NCI-H69 (cell line): ENCODE measurements around the gene NELFE.
A peak's percentile ranks its signal among the peaks of the same experiment; 100 is the strongest.
"Not testable (repeated sequence)": the region's sequence is repeated elsewhere in the genome, so short reads cannot be mapped to it uniquely, and the experiment has no call there.

Experiments
- DNase-seq: peaks from one replicate; lab custom pipeline; 2025; lab: John Stamatoyannopoulos, UW

Gene NELFE, protein sequence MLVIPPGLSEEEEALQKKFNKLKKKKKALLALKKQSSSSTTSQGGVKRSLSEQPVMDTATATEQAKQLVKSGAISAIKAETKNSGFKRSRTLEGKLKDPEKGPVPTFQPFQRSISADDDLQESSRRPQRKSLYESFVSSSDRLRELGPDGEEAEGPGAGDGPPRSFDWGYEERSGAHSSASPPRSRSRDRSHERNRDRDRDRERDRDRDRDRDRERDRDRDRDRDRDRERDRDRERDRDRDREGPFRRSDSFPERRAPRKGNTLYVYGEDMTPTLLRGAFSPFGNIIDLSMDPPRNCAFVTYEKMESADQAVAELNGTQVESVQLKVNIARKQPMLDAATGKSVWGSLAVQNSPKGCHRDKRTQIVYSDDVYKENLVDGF

DNA sequence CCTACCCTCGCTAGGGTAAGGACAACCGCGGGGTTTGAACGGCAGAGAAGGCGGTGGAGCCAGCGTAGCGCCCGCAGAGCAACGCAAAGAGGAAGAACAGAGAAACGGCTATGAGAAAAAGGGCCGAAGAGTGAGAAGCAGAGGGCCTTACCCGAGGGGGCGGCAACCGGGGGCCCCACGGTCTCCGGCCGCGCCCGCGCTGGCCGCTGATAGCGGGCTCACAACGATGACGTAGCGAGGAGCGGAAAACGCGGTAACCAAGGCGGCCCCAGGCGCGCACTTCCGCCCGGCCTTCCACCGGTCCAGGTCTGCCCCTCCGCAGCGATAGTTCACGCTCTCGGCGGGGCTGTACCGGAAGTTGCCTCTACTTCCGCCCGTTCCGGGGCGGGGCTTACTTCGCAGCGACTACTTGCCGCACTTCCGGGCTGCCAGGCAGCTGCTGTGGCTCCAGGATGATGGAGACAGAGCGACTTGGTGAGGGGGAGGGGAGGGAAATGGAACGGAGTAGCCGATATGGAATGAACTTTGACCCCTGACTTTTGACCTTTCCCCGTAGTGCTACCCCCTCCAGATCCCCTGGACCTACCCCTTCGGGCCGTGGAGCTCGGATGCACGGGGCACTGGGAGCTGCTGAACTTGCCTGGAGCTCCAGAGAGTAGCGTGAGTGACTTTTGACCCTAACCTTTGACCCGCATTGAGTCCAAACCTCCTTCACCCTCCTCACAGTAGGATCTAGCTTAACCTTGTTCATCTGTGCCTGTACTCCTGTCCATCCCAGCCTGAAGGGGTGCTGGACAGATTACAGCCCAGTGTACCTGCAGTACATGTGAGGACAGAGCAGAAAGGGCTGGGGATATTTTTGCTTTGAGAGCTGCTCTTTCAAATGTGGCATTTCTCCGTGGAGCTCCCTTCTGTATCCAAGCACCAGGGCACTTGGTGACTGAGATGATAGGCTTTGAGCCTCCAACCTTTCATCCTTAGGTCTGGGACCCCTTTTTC lies at the start of gene NELFE, which contains the start of gene SKIC2:
TSS of gene NELFE (minus strand) at position 231 of the 999 bp plus-strand sequence. CDS start 525 bp downstream, outside the sequence.
TSS of gene SKIC2 (plus strand) at position 435 of the 999 bp plus-strand sequence. CDS start at position 453, 18 bp downstream.
- DNase-seq = peak; percentile 99

DNA sequence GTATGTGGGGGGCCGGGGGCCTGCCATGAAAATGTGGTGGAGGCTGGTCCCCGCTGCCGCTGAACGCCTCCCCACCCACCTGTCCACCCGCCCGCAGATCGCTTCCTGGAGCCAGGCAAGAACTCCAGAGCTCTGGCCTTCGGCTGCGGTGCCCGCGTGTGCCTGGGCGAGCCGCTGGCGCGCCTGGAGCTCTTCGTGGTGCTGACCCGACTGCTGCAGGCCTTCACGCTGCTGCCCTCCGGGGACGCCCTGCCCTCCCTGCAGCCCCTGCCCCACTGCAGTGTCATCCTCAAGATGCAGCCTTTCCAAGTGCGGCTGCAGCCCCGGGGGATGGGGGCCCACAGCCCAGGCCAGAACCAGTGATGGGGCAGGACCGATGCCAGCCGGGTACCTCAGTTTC lies 49.3 kb upstream of the NELFE start:
- not testable (repeated sequence) for DNase-seq

DNA sequence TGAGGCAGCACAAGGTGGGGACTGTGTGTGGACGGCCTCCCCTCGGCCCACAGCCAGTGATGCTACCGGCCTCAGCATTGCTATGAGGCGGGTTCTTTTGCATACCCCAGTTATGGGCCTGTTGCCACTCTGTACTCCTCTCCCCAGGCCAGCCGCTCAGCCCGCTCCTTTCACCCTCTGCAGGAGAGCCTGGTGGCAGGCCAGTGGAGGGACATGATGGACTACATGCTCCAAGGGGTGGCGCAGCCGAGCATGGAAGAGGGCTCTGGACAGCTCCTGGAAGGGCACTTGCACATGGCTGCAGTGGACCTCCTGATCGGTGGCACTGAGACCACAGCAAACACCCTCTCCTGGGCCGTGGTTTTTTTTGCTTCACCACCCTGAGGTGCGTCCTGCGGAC lies 48.3 kb upstream of the NELFE start:
- not testable (repeated sequence) for DNase-seq

DNA sequence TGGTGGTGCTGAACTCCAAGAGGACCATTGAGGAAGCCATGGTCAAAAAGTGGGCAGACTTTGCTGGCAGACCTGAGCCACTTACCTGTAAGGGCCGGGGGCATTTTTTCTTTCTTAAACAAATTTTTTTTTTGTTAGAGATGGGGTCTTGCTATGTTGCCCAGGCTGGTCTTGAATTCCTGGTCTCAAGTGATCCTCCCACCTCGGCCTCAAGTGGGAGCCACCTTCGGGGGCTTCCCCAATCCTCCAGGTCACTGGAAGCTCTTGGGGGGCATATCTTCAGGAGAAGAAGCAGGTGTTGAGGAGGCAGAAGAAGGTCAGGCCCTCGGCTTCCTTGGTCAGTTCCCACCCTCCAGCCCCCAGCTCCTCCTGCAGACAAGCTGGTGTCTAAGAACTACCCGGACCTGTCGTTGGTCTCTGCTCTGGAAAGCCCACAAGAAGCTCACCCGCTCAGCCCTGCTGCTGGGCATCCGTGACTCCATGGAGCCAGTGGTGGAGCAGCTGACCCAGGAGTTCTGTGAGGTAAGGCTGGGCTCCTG lies 47.3 kb upstream of the NELFE start:
- DNase-seq = not testable (repeated sequence)

DNA sequence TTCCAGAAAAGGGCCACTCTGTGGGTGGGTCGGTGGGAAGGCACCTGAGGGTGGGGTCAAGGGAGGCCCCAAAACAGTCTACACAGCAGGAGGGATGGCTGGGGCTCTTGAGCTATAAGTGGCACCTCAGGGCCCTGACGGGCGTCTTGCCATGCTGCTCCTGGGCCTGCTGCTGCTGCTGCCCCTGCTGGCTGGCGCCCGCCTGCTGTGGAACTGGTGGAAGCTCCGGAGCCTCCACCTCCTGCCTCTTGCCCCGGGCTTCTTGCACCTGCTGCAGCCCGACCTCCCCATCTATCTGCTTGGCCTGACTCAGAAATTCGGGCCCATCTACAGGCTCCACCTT lies 46.7 kb upstream of the NELFE start:
- peak; percentile 62 for DNase-seq

DNA sequence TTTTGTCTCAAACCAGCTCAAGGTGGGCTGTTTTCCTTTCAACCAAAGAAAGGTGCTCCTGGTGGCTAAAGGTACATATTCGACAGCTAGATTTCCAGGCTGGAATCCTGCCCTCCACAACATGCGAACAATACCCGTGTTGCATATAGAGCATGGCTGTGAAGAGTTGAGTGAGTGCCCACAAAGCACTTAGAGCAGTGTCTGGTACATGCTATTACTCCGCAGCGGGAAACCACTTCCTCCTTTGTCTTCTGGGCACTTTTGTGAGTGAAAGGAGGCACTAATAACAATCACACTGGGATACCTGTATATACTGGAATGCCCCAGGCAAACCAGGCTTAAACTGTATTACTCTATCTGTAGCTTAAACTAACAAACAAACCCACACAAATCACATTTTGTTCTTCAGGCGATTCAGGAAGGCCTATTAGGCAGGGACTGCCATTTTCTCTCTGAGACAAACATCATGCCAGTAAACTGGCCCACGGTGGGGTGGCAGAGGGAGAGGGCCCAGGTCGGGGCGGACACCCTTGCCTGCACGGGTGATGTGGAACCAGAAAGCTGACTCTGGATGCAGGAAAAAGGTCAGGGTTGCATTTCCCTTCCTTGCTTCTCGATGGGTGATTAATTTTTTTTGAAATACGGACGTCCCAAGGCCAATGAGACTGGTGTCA lies 46.2 kb upstream of the NELFE start:
- peak; percentile 71 for DNase-seq

DNA sequence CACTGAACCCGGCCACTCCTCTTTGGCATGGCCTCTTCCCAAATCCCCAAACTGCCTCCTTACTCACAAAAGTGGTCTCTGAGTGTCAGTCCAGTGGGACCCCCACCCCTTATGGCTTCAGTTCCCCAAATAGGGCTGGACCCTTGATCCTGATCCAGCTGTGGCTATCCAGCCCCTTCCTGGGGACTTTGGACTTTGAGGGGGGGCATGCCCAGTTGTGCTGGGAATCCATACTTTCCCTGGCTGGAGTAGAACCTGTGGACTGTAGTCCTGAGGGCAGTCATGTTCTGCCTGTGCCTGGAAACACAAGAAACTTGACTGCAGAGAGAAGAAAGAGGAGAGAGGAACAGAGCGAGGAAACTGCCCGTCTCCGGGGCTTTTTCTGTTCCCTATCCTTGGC lies 45.6 kb upstream of the NELFE start:
- DNase-seq = not testable (repeated sequence)

DNA sequence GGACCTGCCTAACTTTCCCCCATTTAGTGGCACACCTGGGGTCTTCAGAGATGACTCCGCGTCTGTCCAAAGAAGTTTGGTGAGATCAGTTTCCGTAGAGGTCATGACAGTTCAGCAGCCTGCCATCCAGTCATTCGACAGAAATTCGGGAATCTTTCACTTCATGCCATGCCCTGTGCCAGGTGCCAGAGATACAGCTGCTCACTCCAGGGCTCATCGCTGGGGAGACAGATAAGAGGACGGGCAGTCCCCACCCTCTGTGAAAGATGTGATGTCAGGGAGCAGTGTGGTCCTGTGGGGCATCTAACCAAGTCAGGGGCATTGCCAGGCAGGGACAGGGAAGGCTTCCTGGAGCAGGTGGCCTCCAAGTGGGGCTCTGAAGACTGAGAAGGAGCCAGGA lies 44.5 kb upstream of the NELFE start:
- DNase-seq = not testable (repeated sequence)

DNA sequence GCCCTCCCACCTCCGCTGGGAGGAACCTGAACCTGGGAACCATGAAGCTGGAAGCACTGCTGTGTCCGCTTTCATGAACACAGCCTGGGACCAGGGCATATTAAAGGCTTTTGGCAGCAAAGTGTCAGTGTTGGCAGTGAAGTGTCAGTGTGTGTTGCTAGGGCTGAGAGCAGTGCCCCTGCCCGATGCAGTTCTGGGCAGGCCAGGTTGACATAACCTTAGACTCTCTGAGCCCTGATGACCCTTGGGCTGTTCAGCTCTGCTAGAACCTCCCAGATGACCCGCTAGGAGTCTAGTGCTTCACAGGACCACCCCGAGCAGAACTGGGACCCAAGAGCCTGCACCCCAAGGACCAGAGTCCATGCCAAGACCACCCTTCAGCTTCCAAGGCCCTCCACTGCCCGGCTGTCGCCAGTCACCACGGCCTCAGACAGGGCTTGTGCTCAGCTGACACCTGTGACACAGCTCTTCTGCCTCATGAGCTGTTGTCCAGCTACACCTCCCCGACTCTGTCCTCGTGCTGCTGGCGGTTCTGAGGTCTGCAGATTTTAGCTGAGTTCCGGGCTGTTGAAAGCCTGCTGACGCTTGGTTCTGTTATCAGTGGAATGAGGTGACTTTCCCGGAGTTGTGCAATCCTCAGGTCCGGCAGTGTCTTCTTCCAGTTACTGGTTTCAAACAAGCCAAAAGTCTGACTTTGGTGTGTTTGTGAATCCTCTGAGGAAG lies 43.9 kb upstream of the NELFE start:
- not testable (repeated sequence) for DNase-seq

DNA sequence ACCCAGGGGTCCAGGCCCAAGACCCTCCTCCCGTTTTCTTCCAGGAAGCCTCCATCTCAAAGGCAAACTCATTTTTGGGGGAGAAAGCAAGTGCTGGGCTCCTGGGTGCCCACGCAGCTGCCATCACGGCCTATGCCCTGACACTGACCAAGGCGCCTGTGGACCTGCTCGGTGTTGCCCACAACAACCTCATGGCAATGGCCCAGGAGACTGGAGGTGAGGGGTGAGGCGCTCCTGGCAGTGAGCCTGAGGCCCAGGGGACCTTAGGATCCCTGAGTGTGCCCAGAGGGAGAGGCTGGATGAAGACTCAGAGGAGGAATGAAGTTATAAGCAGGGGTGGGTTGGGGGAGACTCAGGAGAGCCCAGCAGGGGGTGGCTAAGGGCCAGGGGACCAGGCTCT lies 37.6 kb upstream of the NELFE start:
- not testable (repeated sequence) for DNase-seq

DNA sequence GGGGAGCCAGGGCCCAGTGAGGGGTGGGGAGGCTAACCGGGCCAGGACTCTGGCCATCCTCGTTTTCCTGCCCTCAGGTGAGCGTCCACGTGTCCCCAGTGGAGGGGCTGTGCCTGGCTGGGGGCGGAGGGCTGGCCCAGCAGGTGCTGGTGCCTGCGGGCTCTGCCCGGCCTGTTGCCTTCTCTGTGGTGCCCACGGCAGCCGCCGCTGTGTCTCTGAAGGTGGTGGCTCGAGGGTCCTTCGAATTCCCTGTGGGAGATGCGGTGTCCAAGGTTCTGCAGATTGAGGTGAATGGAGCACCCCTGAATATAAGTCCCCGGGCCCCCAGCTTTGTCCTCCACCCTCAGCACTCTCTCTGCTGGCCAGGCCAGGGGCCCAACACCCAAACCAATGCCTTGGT lies 35.6 kb upstream of the NELFE start:
- DNase-seq = not testable (repeated sequence)

DNA sequence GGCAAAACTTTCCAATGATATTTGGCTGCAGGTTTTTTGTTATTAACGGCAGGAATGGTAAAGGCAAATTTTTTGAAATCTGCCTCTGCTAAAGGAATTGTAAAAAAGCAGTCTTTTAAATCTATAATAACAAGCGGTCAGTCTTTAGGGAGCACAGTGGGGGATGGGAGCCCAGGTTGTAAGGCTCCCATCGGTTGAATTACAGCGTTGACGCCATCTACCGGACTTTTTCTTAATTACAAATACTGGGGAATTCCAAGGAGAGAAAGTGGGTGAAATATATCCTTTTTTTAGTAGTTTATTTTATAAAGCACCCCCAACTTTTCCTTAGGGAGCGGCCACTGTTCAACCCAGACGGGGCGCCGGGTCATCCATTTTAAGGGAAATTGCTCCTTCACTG lies 30.6 kb upstream of the NELFE start:
- not testable (repeated sequence) for DNase-seq

DNA sequence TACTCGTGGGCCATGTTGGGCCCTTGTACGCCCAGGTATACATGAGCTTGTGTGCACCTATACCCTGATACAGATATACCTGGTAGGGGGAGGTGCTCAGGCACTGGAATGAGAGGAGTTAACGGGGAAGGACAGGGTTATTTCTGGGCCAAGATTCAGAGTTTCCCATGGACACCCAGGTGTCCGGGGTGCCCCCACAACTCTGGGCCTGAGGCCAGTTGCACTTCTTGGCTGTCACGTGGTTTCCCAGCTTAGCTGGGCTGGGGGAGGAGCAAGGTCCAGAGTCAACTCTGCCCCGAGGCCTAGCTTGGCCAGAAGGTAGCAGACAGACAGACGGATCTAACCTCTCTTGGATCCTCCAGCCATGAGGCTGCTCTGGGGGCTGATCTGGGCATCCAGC lies 23.0 kb upstream of the NELFE start, which contains the start of gene C4A:
TSS of gene C4A (plus strand) at position 314 of the 400 bp plus-strand sequence. CDS start at position 365, 51 bp downstream.
- not testable (repeated sequence) for DNase-seq

DNA sequence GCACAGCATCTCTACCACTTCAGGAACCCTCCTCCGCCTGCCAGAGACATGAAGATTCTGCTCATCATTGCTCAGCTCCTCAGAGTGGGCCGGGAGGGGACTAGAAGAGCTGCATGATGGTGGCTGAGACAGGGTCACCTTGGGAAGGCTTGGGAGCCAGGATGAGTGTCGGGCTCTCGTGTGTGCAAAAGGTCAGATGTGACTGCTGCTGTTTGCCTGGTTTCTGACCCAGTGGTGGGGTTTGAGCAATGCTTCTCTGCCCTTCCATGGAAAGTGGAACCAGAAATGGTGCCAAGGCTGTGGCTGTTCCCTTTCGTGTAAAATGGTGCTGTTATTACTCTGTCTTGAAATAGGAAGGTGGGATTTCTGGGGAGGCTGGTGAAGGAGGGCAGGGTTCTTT lies 22.2 kb upstream of the NELFE start:
- DNase-seq = not testable (repeated sequence)

DNA sequence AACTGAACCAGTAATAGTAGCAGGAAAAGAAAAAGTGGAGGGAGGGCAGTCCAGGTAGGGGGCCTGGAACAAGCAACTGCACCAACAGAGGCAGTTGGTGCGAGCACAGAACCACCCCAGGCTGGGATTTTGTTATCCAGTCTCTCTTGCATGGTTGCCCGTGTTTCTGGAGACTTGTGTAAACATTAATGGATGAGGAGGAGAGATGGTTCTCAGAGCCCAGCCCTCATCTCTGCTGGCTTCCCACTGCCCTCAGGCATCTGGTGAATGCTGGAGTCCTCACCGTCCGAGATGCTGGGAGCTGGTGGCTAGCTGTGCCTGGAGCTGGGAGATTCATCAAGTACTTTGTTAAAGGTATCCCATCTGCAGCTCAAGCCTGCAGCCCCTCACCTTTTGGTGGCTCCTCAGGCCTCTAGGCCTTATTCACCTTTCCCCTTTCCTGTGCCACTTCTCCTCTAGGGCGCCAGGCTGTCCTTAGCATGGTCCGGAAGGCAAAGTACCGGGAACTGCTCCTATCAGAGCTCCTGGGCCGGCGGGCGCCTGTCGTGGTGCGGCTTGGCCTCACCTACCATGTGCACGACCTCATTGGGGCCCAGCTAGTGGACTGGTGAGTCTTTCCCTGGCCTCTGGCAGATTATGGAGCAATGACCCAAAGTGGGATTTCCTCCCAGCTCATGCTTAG lies 21.6 kb upstream of the NELFE start:
- DNase-seq = not testable (repeated sequence)

DNA sequence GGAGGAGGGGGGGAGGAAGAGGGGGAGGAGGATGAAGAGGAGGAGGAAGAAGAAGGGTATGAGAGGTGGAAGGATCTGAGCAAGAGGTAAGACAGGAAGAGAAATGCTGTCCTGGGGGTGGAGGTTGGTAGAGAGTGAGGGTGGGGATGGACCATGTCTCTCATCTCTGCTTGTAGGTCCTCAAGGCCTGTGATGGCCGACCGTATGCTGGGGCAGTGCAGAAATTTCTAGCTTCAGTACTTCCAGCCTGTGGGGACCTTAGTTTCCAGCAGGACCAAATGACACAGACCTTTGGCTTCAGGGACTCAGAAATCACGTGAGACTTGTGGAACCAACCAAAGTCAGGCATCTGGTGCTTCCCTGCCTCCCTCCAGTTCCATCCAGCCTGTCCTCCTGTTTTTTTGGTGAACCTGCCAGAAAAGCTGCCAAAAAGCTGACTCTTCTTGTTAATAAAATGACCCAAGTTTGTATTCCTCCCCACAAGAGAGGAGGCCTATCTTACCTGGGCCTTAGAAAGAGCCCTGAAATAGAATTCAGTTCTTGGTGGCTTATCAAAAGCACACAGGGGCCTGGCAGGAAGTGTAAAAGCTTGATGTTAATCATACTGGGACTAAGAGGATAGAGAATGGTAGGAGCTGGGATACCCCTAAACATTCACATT lies 20.6 kb upstream of the NELFE start:
- no peak for DNase-seq

DNA sequence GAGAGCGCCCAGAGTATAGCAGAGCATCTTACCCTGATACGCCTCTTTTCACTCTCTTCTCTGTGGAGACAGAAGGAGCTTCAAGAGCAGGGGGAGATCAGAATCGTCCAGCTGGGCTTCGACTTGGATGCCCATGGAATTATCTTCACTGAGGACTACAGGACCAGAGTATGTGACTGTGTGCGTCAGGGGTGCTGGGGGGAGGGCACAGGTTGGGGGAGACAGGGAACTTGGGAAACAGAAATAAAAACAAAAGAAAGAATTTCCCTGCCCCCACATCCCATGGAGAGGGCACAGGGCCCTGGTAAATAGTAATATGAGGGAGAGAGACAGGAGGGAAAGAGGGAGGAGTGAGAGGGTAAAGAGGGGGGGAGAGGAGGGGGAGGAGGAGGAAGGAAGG lies 20.1 kb upstream of the NELFE start:
- DNase-seq = no peak

DNA sequence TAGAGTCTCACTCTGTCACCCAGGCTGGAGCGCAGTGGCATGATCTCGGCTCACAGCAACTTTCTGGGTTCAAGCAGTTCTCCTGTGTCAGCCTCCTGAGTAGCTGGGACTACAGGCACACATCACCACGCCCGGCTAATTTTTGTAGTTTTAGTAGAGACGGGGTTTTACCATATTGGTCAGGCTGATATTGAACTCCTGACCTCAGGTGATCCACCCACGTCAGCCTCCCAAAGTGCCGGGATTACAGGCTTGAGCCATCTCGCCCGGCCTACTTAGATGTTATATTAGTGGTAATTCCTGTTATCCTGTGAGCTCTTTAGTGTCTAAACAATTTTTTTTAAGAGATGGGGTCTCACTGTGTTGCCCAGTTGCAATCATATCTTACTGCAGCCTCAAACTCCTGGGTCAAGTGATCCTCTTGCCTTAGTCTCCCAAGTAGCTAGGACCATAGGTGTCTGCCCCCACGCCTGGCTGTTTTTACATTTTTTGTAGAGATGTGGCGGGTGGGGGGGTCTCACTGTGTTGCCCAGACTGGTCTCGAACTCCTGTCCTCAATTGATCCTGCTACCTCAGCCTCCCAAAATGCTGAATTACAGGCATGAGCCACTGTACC lies 19.2 kb upstream of the NELFE start:
- no peak for DNase-seq

DNA sequence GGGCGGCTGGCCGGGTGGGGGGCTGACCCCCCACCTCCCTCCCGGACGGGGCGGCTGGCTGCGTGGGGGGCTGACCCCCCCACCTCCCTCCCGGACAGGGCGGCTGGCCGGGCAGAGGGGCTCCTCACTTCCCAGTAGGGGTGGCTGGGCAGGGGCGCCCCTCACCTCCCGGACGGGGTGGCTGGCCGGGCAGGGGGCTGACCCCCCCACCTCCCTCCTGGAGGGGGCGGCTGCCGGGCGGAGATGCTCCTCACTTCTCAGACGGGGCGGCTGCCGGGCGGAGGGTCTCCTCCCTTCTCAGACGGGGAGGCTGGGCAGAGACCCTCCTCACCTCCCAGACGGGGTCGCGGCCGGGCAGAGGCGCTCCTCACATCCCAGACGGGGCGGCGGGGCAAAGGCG lies 17.3 kb upstream of the NELFE start:
- DNase-seq = not testable (repeated sequence)
